GM12892 (cell line): ENCODE measurements around the gene XCL2.

Experiments
- POLR2A ChIP-seq: IDR thresholded peaks from 2 replicates; pipeline ENCODE4 v1.6.1; 2011; ENCODE audit warnings: low read depth, low read length, control low read depth
- POLR2AphosphoS5 ChIP-seq: IDR thresholded peaks from 2 replicates; pipeline ENCODE4 v1.6.1; 2011; ENCODE audit warnings: low read depth, low read length, control low read depth
- TAF1 ChIP-seq: IDR thresholded peaks from 2 replicates; pipeline ENCODE4 v1.6.1; 2011; ENCODE audit warnings: low read depth, mild to moderate bottlenecking, control low read depth, low read length, borderline replicate concordance

DNA sequence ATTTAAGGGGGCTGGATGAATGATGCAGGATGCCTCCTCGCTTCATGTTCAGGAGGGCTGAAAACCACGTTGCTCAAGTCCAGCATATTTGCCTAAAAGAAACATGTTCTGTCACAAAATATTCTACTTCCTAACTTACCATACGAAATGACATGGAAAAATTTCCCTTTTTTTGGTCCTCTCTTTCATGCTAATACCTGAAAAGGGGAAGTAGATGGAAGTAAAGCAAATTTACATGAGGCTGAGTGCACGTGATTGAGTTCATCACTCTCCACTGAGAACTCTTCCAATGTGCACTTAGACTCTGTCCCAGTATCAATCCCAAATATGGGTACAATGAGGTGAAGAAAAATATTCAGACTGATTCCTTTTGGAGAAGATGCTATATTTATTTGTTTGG is 23.0 kb downstream of the XCL2 start:
- TF ChIP-seq POLR2A = no peak
- no peak for TF ChIP-seq POLR2AphosphoS5
- TF ChIP-seq TAF1 = no peak
